Mammary epithelial cell (primary cell): Measurements from ENCODE around the gene NISCH.

Experiments used
- CTCF ChIP-seq, 2 donors: IDR thresholded peaks in 1 of 2; conservative IDR thresholded peaks in 1 of 2; 2 replicates each; pipeline ENCODE4 v1.5.1; 2011 to 2012; ENCODE audit warnings: inconsistent platforms in 2 of 2, low read length in 2 of 2, mild to moderate bottlenecking in 2 of 2, control low read depth in 1 of 2, low read depth in 1 of 2; ENCODE audit not compliant: insufficient read depth in 1 of 2; ENCODE audit errors: extremely low read depth in 1 of 2
- EZH2 ChIP-seq: IDR thresholded peaks from 2 replicates; pipeline ENCODE4 v1.6.1; 2012; ENCODE audit warnings: low read length, inconsistent platforms, borderline replicate concordance

GRCh38 chr3:52433996-52434479 is 21.4 kb upstream of the NISCH start:
- TF ChIP-seq CTCF (conservative IDR thresholded peaks at IDR 0.05 in 1 of 2, IDR thresholded peaks at IDR 0.05 in 1 of 2; ENCODE audit: extremely low read depth in 1 of 2, insufficient read depth in 1 of 2, low read depth in 1 of 2, low read length in 2 of 2) (no peak), EZH2 (no peak)
